Measurements from ENCODE around the gene KRTAP4-11.
"Not testable (repeated sequence)": the region's sequence is repeated elsewhere in the genome, so short reads cannot be mapped to it uniquely, and the experiment has no call there.

KRTAP4-11 gene

DNA sequence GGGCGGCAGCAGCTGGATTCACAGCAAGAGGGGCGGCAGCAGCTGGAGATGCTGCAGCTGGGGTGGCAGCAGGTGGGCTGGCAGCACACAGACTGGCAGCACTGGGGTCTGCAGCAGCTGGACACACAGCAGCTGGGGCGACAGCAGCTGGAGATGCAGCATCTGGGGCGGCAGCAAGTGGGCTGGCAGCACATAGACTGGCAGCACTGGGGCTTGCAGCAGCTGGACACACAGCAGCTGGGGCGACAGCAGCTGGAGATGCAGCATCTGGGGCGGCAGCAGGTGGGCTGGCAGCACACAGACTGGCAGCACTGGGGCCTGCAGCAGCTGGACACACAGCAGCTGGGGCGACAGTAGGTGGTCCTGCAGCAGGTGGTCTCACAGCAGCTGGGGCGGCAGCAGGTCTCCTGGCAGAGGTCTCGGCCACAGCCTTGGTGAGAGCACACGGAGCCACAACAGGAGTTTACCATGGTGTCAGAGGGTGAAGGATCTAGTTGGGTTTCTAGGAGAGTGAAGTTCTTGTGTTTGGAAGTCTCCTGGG is at the start of gene KRTAP4-11:
TSS of gene KRTAP4-11 (minus strand) at position 528 of the 541 bp plus-strand sequence. CDS start at position 470, 58 bp downstream.
- DNase-seq (ENCODE audit: low read depth); in situ Hi-C loops (cut with HindIII; ENCODE audit: low sequenced_read_pairs): not testable (repeated sequence)

GRCh38 chr17:41167561-41167960 is 49.4 kb upstream of the KRTAP4-11 start:
- DNase-seq (ENCODE audit: low read depth) = no peak
- no peak overlapping the region for H3K4me3 ChIP-seq (ENCODE audit: low read depth, low read length)
- in situ Hi-C loops (cut with HindIII; ENCODE audit: low sequenced_read_pairs) = no loop called here
- TF ChIP-seq, protein P1, sequence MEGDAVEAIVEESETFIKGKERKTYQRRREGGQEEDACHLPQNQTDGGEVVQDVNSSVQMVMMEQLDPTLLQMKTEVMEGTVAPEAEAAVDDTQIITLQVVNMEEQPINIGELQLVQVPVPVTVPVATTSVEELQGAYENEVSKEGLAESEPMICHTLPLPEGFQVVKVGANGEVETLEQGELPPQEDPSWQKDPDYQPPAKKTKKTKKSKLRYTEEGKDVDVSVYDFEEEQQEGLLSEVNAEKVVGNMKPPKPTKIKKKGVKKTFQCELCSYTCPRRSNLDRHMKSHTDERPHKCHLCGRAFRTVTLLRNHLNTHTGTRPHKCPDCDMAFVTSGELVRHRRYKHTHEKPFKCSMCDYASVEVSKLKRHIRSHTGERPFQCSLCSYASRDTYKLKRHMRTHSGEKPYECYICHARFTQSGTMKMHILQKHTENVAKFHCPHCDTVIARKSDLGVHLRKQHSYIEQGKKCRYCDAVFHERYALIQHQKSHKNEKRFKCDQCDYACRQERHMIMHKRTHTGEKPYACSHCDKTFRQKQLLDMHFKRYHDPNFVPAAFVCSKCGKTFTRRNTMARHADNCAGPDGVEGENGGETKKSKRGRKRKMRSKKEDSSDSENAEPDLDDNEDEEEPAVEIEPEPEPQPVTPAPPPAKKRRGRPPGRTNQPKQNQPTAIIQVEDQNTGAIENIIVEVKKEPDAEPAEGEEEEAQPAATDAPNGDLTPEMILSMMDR (IDR thresholded peaks at IDR 0.05; ENCODE audit: low read depth, low read length, missing control alignments) = no peak

More for the DNA sequence above, at the start of gene KRTAP4-11:
- H3K4me3 ChIP-seq (ENCODE audit: low read depth, low read length) = not testable (repeated sequence)

DNA sequence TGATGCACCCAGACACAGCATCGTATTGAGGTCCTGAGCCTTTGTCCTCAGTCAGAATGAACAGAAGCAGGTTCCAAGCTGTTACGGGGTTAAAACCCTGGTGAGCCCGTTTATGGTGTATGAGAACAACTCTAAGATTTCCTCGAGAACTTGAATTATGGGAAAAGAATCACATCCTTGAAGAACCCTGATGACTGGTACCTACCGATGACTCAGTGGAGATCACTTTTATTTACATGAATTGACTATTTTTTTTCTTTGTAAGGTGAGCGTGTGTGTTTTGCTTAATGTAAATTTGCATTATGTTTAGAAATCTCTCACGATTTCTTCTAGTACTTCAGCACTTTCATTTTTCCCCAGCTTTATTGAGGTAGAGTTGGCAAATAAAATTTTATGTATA is 45.7 kb upstream of the KRTAP4-11 start:
- DNase-seq (ENCODE audit: low read depth) = no peak
- H3K4me3 ChIP-seq (ENCODE audit: low read depth, low read length) = no peak overlapping the region
- TF ChIP-seq, protein P1 (IDR thresholded peaks at IDR 0.05; ENCODE audit: low read depth, low read length, missing control alignments) = no peak
- in situ Hi-C loops (cut with HindIII; ENCODE audit: low sequenced_read_pairs) = no loop called here

GRCh38 chr17:41160648-41161047 is 42.5 kb upstream of the KRTAP4-11 start, which contains the start of gene KRTAP4-4:
Gene KRTAP4-4, minus strand, starts transcription at chr17:41160748. Its CDS starts 57 bp downstream, at chr17:41160691.
- TF ChIP-seq, protein P1 (IDR thresholded peaks at IDR 0.05; ENCODE audit: low read depth, low read length, missing control alignments) = no peak
- H3K4me3 ChIP-seq (ENCODE audit: low read depth, low read length) = no peak within 1 kb of the TSS
- DNase-seq (ENCODE audit: low read depth) = no peak
- in situ Hi-C loops (cut with HindIII; ENCODE audit: low sequenced_read_pairs) = no loop called here

GRCh38 chr17:41160190-41160589 is 42.0 kb upstream of the KRTAP4-11 start:
- DNase-seq (ENCODE audit: low read depth); H3K4me3 ChIP-seq (ENCODE audit: low read depth, low read length); in situ Hi-C loops (cut with HindIII; ENCODE audit: low sequenced_read_pairs): not testable (repeated sequence)

GRCh38 chr17:41153856-41154255 is 35.7 kb upstream of the KRTAP4-11 start:
- DNase-seq (ENCODE audit: low read depth) = no peak
- TF ChIP-seq, protein P1 (IDR thresholded peaks at IDR 0.05; ENCODE audit: low read depth, low read length, missing control alignments) = no peak
- H3K4me3 ChIP-seq (ENCODE audit: low read depth, low read length) = no peak overlapping the region
- in situ Hi-C loops (cut with HindIII; ENCODE audit: low sequenced_read_pairs) = no loop called here

DNA sequence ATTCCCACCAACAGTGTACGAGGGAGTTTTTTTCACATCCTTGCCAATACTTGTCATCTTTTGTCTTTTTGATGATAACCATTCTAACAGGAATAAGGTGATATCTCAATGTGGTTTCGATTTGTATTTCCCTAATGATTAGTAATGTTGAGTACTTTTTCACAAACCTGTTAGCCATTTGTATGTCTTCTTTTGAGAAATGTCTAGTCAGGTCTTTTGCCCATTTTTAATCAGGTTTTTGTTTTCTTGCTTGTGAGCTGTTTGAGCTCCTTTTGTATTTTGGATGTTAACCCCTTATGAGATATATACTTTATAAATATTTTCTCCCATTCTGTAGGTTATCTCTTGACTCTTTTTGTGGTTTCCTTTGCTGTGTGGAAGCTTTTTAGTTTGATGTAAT is 33.4 kb upstream of the KRTAP4-11 start:
- DNase-seq (ENCODE audit: low read depth) = no peak
- in situ Hi-C loops (cut with HindIII; ENCODE audit: low sequenced_read_pairs) = no loop called here
- no peak overlapping the region for H3K4me3 ChIP-seq (ENCODE audit: low read depth, low read length)
- TF ChIP-seq, protein P1 (IDR thresholded peaks at IDR 0.05; ENCODE audit: low read depth, low read length, missing control alignments) = no peak

DNA sequence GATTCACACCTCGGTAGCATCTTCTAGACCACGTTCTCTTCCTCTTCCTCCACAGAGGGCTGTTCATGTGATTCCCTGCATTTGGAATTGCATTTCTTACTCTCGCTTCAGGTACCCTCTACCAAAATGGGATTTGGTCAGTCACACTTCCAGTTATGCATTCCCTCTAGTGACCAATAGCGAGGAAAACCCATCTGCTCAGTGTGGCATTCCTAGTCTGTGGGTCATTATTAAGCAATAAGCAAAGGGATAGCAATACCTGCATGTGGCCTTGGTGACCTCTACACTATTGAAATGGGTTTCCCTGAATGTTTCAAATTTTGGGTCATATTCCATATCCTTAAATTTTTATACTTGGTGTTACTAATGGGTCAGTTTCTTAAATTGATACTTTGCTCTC is 31.9 kb upstream of the KRTAP4-11 start:
- H3K4me3 ChIP-seq (ENCODE audit: low read depth, low read length) = no peak overlapping the region
- in situ Hi-C loops (cut with HindIII; ENCODE audit: low sequenced_read_pairs) = no loop called here
- no peak for DNase-seq (ENCODE audit: low read depth)
- TF ChIP-seq, protein P1 (IDR thresholded peaks at IDR 0.05; ENCODE audit: low read depth, low read length, missing control alignments) = no peak

Data from astrocyte of the cerebellum (primary cell).